Stimulated activated CD8-positive, alpha-beta memory T cell treated with anti-CD3 and anti-CD28 coated beads, Interleukin-12 subunit alpha, Interleukin-12 subunit beta, amount 100 ng/mL, for 4 hours (primary cell): Measurements from ENCODE around the gene PGAP6.
"Not testable (repeated sequence)": the region's sequence is repeated elsewhere in the genome, so short reads cannot be mapped to it uniquely, and the experiment has no call there.

Source experiments
- DNase-seq: peaks from one replicate; pipeline ENCODE4 v3.0.0-alpha.2; 2020; ENCODE audit warnings: low read depth

PGAP6 gene

GRCh38 chr16:364595-365491 lies 16.9 kb downstream of the PGAP6 start:
- no peak for DNase-seq

GRCh38 chr16:363766-364490 lies 17.9 kb downstream of the PGAP6 start:
- no peak for DNase-seq

- no peak for DNase-seq
Observed at GRCh38 chr16:363110-363765, 18.5 kb downstream of the PGAP6 start.

DNA sequence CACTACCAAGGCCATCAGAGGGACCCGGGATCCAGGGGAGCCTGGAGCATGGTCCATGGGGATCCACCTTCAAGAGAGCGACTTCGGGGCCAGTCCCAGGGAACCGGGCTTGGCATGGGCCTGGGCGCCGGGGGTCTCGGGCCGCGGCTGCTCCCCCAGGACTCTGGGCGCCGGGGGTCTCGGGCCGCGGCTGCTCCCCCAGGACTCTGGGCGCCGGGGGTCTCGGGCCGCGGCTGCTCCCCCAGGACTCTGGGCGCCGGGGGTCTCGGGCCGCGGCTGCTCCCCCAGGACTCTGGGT lies 19.1 kb downstream of the PGAP6 start:
- not testable (repeated sequence) for DNase-seq

GRCh38 chr16:361872-362701 lies 19.7 kb downstream of the PGAP6 start:
- peak; percentile 53 for DNase-seq

DNA sequence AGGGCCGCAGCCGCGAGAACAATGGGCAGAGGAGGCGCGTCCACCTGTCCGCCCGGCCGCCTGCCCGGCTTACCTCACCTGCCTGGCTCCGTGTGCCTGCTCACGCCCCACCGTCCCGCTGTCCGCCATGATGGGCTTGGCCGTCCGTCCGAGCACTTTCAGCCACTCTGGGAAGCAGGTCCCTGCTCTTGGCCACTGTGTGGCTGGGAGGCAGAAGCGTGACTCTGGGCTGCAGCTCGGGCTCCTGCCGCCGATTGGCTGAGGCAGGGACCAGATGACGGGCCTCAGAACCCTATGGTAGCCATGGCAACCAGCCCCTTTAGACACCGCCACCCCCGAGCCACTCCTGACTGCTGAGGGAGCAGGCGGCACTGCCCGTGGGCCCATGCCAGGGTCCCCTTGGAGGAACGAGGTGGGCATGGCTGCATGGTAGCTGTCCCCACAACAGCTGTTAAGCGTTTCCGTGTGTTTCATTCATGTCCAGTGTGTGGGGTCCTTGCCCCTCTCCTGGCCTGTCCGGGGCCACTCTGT lies 20.4 kb downstream of the PGAP6 start:
- no peak for DNase-seq

GRCh38 chr16:360698-361336 lies 21.0 kb downstream of the PGAP6 start:
- DNase-seq: no peak

- DNase-seq: no peak
Observed at GRCh38 chr16:359871-360697, 21.7 kb downstream of the PGAP6 start.

DNA sequence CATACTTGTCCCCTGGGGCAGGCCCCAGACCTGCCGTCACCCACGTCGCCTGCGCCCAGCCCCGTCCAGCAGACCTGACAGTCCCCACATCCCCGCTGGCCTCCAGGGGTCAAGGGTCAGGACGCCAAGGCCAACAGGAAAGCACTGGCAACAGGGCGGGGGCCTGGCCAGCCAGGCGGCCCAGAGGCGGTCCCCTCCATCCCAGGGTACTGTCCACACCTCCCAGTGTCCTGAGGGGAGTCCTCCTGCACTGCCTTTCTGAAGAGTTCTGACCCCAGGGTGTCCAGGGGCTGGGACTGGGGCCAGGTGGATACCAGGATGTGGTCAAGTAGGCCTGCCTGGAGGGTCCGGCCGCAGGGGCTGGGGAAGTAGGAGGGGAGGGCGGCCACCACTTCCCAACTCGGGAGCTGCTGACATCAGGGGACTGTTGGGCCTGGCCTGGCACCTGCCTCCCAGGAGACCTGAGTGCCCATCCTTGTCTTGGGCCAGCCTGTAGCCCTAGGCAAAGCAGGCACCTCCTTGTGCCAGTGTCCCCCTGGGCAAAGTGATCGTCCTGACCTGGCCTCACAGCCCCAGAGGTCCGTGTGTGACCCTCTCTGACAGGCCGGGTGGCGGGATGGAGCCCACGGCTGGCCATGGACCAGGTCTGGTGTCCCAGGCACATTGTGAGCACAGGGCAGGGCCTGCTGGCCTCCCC lies 22.6 kb downstream of the PGAP6 start:
- no peak for DNase-seq

GRCh38 chr16:356741-357140 lies 25.0 kb downstream of the PGAP6 start:
- DNase-seq: no peak

GRCh38 chr16:354971-355461 lies 26.8 kb downstream of the PGAP6 start:
- no peak for DNase-seq

GRCh38 chr16:354291-354881 lies 27.4 kb downstream of the PGAP6 start:
- no peak for DNase-seq

GRCh38 chr16:353404-354290 lies 28.1 kb downstream of the PGAP6 start:
- DNase-seq: no peak

DNA sequence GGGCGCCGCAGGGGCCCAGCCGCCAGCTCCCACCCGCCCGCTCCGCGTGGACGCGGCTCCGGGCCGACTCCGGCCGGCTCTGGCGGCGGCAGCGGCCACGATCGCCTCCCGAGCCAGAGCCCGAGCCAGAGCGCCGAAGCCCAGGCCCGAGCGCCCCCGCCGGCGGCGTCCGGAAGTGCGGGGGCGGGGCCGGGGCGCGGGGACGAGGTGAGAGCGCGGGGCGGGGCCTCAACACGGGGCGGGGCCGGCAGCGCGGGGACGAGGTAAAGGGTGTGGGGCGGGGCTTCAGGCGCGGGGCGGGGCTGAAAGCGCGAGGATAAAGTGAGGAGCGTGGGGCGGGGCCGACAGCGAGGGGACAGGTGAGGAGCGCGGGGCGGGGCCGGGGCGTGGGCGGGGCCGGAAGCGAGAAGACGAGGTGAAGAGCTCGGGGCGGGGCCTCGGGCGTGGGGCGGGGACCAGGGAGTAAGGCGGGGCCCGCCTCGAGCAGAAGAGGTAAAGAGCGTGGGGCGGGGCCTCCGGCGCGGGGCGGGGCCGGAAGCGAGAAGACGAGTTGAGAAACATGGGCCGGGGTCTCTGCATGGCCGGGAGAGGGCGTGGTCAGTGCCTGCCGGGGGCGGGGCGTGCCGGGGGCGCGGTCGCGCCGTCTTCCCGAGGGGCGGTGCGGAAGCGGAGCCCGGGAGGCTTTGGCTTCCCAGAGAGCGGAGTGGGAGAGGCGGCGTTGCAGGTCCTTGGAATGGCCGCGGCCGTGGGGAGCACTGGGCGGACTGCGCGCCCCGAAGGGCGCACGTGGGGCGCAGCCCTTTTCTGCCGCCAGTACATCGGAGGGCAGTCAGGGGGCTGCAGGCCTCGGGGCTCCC lies 29.0 kb downstream of the PGAP6 start, which contains the start of gene AXIN1:
Gene AXIN1, minus strand, starts transcription at position 177 of the 857 bp plus-strand sequence. CDS start 5,698 bp downstream, outside the sequence.
- peak; percentile 100 for DNase-seq

- DNase-seq: no peak
Observed at GRCh38 chr16:351804-352520, 29.8 kb downstream of the PGAP6 start.

DNA sequence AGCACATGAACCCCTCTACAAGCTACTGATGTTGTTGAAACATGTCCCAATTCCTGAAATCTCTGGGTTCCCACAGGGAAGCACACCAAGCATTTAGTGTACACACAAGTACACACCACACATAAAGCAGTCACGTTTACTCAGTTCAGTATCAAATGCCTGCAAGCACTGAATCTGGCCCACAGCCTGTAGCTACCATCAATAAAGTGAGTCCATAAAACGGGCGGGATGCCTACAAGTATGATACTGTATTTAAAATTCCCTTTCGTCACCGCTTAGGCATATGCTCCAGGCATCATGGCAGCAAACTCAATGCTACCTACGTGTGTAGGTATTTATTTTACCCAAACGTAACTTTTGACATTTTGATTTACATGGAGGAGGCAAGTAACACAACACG lies 31.6 kb downstream of the PGAP6 start:
- DNase-seq: no peak
